GM19324 (cell line): ENCODE results near the gene WDFY2.

Experiments
- ATAC-seq: cut with Tn5 transposase; IDR thresholded peaks from one replicate; pipeline ENCODE4 v1.9.1; 2021; ENCODE audit warnings: mild to moderate bottlenecking, moderate library complexity; ENCODE audit not compliant: unreplicated experiment, low FRiP score

The WDFY2 gene

GRCh38 chr13:51659276-51660127 is 75.2 kb downstream of the WDFY2 start:
- ATAC-seq, result no peak

DNA sequence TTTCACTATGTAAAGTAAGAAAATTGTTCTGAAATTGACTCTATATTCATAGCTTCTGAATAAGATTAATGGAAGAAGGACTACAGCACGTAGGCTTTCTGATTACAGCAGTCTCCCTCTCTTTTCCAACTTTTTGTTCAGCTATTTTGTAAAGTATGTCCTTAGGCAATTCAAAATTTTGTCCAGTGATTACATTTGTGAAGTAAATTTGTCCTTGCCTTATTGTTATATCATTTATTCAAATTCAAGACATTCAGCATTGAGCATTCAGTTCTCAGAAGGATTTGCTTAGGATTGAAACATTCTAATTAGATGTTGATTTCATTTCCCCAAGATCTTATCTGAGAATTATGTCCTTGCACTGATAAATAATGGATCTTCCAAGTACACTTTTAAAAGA is 76.6 kb downstream of the WDFY2 start:
- ATAC-seq, result no peak

DNA sequence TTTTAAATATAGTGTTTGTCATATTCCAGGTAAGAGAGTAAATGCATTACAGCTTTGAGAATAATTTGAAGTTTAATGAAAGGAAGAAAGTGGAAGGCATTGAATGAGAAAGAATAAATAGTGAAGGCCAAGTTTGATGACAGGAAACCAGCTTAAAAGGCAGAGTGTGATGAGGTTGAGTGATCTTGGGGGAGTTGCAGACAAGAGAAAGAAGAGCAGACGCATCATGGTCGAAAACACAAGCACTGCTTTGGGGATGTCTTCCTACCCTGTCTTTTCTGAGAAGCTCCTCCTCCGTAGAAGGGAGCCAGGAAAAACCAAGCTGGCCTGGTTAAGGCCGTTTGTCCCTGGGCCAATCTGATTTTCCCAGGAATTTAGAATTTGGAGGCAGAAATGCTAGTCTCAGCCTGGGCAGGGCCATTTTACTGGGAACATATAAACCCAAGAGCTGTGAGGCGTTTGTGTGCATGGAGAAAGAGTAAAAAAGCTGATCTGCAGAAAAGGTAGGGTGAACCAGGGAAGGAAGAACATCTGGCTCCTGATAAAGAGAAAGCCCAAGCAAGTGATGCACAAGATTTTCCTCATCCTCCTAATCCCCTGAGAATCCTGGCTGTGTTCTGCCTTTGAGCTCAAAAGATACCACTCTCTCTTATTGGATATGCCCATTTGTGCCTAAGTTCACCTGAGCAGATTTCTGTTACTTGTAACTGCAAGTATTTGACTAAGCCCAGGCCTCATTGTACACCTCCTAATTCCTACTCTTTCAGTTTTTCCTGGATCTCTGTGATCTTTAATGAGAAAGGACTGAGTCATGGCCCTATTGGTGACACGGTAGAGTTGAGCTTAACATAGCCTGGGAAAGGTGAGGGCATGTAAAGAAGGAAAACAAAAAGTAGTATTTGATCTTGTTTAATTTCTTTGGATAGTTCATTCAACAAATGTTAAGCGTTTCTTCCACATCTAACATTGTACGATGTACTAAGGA is 80.0 kb downstream of the WDFY2 start:
- no peak for ATAC-seq

DNA sequence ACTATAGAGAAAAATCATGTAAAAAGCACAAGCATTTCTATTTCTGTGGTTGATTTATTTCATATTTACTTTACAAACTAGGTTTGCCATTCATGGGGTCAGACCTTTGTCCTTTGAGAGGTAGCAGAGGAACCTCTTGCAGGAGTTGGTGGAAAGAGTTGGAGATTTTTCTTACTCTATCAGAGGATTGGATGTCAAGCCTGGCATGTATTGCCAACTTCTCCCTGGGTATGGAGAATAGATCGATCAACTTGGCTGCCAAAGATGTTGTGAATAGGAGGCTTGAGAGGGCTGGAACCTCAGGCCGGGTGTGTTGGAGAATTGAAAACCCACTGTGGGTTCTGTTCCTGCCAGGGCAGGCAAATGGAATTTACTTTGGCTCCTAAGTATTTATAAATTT is 81.2 kb downstream of the WDFY2 start:
- no peak for ATAC-seq

- no peak for ATAC-seq
Measured at GRCh38 chr13:51666374-51666773, 82.1 kb downstream of the WDFY2 start.

- no peak for ATAC-seq
Measured at GRCh38 chr13:51666839-51667238, 82.6 kb downstream of the WDFY2 start.

DNA sequence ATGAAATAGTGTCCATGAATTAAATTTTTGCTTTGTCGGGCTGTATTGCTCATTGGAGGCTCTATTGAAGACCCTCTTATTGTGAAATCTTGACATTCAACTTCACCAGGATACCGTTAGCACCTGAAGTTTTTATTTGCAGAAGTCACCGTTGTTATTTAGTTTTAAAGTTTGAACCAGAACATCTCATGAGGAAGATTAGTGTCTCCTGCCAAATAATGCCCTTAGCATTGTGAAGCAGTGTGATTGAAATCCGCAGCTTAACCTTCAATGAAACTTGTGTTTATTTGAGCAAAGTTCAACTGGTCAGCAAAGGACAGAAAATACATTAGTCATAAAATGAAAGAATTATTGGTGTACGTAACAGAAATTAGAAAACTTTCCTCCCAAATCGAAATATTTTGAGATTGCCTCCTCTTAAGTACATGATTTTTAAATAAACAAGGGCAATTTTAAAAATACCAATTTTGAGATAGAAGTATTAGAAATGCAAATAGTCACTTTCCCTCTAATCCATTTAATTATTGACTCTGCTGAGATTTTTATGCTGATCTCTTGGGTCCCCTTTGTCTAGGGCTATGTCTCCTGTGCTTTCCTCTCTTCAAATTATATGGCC is 84.4 kb downstream of the WDFY2 start:
- no peak for ATAC-seq

DNA sequence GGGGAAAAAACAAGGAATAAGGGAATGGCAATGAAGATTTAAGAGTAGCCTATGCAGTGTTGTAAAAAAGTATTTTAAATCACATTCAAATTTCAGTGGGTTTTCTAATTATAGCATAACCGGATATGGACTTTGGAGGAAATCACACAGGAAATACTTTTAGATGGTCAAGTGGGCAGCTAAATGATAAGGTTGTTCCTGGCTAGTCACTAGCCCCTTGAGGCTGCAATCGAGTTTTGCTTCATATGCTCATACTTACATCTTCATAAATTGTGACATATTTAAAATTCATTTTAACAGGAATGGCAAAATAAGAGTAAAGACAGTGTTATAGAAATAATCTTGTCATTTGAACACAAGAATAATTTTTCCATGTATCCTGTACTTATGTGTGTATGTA is 88.9 kb downstream of the WDFY2 start:
- ATAC-seq, result no peak

DNA sequence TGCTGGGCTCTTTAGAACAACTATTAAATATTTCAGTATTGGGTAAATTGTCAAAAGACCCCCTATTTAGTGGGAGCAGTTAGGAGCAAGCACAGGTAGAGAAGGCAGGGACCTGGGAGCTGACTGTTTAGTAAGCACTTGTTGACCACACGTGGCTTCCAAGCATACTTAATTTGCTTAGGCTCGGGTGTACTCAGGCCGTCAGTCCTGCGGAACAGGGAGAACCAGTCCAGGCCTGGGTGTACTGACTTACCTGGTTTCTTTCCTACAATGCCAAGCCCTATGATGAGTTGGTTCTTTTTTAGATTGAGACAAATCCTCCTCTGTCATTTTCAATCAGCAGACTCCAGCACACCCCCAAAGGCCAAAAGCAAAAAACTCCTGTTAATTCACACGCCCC is 90.0 kb downstream of the WDFY2 start:
- ATAC-seq, result no peak

- no peak for ATAC-seq
Measured at GRCh38 chr13:51675385-51675784, 91.1 kb downstream of the WDFY2 start.

GRCh38 chr13:51675877-51676276 is 91.6 kb downstream of the WDFY2 start:
- no peak for ATAC-seq

GRCh38 chr13:51676739-51677138 is 92.5 kb downstream of the WDFY2 start:
- no peak for ATAC-seq

- no peak for ATAC-seq
Measured at GRCh38 chr13:51678420-51678819, 94.2 kb downstream of the WDFY2 start.

DNA sequence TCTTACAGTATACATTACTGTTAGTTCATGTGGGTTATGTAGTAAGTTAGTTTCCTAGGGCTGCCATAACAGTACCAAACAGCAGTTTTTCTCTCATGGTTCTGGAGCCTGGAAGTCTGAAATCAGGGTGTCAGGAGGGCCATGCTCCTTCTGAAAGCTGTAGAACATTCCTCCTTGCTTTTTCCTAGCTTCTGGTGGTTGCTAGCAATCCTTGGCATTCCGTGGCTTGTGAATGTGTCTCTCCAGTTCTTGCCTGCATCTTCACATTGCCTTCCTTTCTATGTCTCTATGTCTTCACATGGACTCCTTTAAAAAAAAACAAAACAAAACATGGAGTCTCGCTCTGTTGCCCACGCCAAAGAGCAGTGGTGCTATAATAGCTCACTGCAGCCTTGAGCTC is 95.4 kb downstream of the WDFY2 start:
- no peak for ATAC-seq

- no peak for ATAC-seq
Measured at GRCh38 chr13:51681037-51681678, 96.9 kb downstream of the WDFY2 start.

GRCh38 chr13:51682686-51683085 is 98.4 kb downstream of the WDFY2 start:
- ATAC-seq, result no peak

GRCh38 chr13:51683597-51683996 is 99.3 kb downstream of the WDFY2 start:
- ATAC-seq, result no peak

- ATAC-seq, result no peak
Measured at GRCh38 chr13:51684076-51684475, 99.8 kb downstream of the WDFY2 start.

GRCh38 chr13:51687947-51688714 is 103.9 kb downstream of the WDFY2 start:
- no peak for ATAC-seq
